ENCODE results near the gene IMPDH1.

Gene IMPDH1

DNA sequence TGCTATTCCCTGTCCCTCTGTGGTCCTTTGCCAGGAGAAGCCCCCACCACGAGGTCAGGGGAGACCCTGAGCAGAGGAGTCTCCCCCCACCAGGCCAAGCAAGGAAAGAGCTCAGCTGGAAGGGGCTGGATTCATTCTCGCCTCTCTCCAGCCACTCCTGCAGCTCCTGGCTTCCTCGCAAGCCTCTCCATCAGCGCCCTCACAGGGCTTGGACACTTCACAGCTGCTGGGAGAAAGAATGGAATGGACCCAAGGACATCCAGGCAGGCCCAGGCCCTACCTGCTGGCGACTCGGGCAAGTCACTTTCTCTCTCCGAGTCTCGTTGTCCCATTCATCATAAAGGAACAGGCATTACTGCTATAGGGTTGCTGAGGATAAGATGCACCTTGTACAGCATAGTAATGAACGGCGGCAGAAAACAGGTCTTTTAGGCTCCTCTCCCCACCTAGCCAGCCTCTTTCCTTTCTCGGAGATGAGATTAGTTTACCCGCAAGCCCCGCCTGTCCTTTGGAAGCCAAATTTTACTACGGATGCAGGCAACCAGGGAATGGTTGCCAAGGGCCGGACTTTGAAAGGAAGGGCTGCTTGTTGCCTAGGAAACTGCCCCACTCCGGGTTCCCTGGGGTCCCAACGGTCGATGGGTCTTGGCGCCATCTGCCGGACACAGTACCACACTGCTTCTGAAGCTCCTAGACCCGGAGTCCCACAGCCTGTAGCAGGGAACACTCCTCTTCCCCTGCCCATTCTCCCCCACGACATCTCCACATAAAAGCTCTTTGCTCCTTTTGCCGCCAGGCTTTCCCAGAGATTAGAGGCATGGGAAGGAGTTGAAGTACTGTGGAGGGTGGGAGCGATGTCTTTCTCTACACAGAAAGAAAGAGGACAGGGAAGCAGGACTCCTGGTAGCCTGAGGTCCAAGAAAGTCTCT, 22.3 kb downstream of the IMPDH1 start:
- peak; percentile 68 for DNase-seq (ENCODE audit: low spot score)

DNA sequence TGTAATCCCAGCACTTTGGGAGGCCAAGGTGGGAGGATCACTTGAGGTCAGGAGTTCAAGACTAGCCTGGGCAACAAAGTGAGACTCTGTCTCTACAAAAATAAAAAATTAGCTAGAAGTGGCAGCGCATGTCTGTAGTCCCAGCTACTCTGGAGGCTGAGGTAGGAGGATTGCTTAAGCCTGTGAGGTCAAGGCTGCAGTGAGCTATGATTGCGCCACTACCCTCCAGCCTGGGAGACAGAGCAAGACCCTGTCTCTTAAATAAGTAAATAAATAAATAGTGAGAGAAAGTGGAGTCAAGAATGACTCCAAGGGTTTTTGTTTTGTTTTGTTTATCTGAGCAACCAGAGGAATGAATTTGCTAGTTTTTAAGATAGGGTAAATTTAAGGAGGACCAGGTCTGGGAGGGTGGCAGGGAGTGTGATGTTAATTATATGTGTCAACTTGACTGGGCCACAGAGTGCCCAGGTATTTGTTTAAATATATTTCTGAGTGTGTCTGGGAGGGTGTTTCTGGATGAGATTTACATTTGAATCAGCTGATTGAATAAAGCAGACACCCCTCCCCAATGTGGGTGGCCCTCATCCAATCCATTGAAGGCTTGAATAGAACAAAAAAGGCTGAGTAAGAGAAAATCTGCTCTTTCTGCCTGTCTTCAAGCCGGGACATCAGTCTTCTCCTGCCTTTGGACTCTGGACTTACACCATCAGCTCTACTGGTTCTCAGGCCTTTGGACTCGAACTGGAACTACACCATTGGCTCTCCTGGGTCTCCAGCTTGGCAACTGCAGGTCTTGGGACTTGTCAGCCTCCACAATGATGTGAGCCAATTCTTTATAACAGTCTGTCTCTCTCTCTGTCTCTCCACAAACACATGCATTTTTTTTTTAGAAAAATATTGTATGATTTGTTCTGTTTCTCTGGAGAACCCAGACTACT, 23.5 kb downstream of the IMPDH1 start:
- no peak for DNase-seq (ENCODE audit: low spot score)

DNA sequence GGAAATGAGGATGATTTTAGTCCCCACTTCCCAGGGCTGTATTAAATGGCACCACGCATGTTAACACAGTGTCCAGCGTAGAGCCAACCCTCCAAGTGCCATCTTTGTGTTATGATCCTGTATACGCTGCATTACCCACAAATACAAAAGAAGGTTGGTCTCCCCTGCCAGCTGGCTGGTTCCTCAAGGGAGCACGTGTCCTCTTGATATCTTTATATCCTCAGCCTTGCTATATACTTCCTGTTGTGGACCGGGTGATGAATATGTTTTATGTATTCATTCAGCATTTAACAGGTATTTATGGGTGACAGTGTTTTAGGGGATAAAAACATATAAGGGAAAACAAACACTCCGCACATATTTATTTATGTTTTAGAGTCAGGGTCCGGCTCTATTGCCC, 25.1 kb downstream of the IMPDH1 start:
- DNase-seq (ENCODE audit: low spot score): no peak

DNA sequence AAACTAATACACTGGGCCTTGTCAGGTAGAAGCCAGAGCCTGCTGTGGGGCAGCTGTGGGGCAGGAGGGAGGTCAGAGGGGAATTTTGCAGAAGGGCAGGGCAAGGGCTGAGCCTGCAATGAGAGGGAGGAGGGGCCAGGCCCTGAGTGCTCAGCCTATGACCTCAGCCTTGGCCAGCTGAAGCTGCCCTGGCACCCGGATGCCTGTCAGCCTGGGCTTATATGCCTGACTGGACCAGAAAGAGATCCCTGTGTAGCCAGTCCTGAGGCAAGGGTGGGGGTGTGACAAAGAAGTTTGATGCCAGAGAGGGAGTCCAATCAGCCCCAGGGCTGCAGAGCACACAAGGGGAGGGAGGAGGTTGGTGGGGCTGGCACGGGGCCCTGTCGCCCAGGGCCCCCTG, 26.0 kb downstream of the IMPDH1 start:
- no peak for DNase-seq (ENCODE audit: low spot score)

DNA sequence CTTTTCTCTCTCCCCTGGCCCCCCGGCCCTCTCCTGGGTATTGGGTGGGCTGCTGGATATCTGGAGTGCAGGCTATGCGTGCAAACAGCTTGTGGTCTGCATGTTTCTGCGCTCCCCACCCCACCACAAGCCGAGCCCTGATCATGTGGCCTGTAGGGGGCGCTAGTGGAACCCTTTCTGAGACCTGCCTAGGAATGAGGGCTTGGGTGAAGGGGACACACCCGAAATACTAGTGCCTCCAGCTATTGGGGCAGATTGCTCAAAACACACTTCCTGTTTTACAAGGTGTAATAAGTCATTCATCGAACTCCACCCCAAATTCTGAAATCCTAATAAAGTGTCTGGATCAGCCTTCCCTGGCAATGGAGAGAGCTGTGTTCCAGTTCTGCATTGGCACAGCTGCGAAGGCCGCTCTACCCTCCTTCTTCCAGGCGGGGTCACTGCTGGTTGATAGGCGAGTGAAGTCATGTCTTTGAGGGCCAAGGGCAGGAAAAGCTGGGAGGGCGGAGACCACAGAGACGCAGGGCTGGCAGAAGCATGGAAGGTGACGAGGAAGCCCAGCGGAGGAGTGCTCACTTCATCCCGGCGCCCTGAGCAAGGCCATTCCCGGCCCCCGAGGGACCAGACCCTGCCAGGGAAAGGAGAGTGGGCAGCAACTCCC, 28.5 kb downstream of the IMPDH1 start:
- peak; percentile 43 for DNase-seq (ENCODE audit: low spot score)

DNA sequence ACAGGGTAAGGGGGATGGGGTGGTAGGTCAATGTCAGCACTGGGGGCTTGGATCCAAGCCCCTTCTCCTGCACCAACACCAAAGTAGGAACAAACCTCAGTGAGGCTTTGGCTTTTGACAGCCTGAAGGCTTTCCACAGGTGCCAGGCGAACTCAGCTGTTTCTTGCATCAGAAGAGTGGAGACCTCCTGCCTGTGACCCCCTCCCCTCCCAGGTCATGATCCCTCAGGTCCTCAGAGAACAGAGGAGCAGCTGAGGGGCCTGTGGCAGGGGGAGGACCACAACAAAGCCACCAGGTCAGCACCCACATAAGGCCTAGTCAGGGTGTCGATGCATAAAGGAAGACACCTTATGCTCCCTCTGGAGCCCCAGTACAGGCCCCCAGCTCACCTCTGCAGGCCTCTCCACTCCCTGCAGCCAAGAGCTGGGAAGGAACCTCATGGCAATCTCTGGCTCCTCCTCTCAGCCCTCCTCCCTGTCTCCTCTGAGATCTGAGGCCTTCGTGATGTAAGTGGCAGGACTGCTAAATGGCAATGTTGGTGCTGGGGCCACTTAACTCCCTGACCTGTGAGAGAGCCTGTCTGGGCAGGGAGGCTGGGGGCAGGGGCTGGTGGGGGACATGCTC, 29.2 kb downstream of the IMPDH1 start:
- DNase-seq (ENCODE audit: low spot score): no peak

DNA sequence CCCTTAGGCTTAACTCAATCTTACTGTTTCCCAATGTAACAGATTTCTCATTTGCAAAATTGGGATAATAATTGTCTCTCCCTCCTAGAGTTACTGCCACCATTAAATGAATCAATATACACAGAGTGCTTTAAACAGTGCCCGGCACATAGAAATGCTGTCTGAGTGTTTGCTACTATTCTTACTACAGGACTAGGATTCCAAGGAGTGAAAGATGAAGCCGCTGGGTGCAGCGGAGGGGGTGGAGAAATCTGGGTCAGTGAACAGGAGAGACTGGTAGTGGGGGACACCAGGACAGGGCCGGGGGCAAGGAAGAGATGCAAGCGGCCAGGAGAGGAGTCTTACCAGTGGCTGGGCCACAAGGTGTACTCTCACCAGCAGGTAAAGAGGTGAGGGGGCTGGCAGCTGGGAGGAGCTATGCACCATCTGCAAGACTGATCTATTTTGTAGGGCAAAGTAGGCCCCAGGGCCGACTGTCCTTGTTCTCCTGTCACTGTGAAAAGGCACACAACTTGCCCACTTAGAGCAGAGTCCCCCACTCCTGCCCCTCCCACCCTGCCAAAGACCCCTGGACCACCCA, 29.8 kb downstream of the IMPDH1 start:
- no peak for DNase-seq (ENCODE audit: low spot score)

DNA sequence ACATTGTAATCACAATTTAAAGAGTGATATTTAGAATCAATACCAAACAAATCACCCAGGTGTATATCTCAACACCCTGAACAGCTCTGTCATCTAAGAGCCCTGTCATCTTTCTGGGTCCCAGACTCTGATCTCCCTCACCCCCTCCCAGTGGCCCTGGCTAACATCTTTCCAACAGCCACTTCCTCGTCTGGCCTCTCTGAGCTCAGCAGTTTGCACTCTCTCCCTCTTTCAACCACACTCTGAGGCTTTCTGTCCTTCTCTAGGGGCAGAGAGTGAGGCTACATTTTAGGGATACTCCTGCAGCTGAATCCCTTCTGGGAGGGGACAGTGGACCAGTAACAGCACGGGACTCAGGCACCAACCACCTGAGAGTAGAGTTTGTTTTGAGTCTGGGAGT, 31.1 kb downstream of the IMPDH1 start:
- DNase-seq (ENCODE audit: low spot score): no peak

DNA sequence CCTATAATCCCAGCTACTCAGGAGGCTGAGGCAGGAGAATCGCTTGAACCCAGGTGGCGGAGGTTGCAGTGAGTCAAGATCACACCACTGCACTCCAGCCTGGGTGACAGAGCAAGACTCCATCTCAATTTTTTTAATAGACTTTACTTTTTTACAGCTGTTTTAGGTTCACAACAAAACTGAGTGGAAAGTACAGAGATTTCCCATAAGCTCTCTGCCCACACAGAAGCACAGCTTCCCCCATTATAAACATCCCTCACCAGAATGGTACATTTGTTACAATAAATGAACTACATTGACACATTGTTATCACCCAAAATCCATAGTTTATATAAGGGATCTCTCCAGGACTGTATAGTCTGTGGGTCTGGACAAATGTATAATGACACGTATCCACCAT, 33.7 kb downstream of the IMPDH1 start:
- no peak for DNase-seq (ENCODE audit: low spot score)

DNA sequence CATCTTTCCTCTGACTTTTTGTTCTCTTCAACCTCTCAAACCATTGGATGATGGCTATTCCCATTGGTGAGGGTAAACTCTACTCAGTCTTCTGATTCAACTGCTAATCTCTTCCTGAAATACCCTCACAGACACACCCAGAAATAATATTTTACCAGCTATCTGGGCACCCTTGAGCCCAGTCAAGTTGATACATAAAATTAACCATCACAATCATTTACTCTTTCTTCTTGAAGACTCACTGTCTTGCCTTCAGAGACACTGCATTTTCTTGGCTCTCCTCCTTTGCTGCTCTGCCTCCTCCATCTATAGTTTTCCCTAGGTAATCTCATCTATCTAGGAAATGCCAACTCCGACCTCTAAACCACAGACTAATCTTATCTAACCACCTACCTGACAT, 35.7 kb downstream of the IMPDH1 start:
- no peak for DNase-seq (ENCODE audit: low spot score)

DNA sequence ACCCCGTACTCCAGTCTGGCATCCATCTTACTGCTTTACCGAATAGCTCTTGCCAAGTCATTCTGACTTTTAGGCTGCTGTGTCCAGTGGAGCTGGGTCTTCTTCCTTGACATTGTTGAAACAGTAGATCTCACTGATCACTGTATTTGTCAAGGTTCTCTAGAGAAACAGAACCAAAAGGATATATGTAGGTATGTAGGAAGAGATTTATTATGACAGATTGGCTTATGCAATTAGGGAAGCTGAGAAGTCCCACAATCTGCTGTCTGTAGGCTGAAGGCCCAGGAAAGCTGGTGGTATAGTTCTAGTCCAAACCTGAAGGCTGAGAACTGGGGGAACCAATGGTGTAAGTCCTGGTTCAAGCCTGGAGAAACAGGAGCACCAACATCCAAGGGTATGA, 36.2 kb downstream of the IMPDH1 start:
- no peak for DNase-seq (ENCODE audit: low spot score)

DNA sequence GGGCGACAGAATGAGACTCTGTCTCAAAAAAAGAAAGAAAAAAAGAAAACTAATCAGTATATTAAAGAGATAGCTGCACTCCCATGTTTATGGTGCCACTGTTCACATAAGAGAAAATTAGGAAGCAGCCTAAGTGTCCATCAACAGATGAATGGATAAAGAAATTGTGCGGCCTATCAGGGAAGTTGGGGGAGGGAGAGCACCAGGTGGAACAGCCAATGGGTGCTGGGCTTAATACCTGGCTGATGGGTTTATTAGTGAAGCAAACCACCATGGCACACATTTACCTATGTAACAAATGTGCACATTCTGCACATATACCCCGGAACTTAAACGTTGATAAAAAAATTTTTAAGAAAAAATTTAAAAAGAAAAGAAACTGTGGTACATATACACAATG, 39.3 kb downstream of the IMPDH1 start:
- DNase-seq (ENCODE audit: low spot score): no peak

DNA sequence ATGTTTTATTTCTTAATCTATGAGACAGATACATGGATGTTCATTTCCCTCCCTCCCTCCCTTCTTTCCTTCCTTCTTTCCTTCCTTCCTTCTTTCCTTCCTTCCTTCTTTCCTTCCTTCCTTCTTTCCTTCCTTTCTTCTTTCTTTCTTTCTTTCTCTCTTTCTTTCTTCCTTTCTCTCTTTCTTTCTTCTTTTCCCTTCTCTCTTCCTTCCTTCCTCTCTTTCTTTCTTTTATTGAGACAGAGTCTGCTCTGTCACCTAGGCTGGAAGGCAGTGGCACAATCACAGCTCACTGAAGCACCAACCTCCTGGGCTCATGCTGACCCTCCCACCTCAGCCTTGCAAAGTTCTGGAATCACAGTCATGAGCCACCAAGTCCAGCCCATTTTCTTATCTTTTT, 42.8 kb downstream of the IMPDH1 start:
- no peak for DNase-seq (ENCODE audit: low spot score)

DNA sequence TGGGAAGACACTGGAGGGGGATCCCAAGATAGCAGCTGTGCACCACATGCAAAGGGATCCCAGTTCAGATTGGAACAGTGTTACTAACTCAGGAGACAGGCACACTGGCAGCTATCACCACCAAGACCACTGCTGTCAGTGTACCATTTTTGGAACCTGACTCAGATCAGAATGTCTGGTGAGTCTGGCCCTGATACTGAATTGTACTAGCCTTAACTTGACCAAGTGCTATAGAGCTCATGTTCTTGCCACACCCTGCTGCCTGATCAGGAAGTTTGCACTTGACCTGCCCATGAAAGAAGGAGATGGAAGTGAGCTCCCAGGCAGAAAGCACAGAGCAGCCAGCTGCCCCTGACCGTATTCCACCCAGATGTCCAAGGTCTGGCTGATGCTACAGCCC, 43.5 kb downstream of the IMPDH1 start:
- no peak for DNase-seq (ENCODE audit: low spot score)

DNA sequence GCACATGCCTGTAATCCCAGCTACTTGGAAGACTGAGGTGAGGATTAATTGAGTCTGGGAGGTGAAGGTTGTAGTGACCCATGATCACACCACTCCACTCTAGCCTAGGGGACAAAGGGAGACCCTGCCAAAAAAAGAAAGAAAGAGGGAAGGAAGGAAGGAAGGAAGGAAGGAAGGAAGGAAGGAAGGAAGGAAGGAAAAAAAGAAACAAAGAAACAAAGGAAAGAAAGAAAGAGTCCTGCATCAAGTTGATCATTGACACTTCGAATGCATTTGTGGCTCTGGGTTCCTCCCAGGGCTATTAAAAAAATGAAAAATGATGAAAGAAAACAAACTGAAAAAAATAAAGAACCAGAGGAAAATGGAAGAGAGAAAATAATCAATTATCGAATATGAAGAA, 44.4 kb downstream of the IMPDH1 start:
- DNase-seq (ENCODE audit: low spot score): no peak

DNA sequence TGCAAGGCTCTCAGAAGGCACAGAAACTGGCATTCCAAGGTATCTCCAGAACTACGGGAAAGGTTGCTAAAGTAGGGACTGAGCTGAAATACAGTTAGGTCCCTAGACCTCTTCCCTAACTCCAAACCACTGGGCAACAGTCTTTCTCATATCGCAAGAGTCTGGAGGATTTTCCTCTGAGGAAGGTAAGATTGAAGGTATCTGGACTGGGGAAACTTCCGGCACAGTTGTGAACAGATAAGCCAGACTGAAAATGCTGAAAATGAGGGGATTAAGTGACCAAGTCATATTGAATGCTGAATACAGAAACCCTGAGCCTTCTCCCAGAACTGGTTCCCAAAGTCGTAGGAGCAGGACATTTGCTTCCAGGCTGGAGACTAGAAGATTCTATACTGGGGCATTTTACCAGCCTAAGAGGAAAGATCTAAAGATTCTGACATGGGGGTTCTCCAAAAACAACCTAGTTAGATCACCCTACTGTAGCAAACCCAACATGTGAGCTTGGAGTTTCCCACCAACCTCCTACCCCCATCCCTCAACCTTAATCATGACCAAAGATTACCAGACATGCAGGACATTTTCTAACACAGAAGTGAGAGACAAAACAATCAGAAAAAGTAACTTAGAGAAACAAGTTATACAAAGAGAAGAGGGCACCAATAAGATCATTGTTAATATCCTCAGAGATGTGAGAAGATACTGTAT, 45.5 kb downstream of the IMPDH1 start:
- DNase-seq (ENCODE audit: low spot score): no peak

DNA sequence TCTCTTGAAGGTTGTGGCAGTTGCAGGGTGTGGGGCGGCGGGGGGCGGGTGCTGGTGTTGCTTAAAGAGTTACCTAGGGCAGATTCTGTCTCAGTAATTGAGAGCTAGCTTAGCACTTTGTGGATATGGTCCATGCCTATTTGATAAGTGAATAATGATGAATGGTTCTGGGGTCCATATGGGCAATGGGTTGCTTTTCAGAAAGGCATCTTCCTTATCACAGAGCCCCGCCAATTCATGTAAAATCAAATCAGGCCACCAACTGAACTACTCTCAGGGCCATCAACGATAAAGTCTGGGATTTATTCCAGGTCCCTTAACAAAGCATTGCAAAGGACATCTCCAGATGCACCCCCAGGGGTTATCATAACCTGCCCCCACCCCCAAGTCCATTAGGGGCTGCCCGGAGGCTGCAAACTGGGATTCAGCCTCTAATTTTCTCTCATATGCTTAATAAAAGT, 46.5 kb downstream of the IMPDH1 start:
- DNase-seq (ENCODE audit: low spot score): no peak

DNA sequence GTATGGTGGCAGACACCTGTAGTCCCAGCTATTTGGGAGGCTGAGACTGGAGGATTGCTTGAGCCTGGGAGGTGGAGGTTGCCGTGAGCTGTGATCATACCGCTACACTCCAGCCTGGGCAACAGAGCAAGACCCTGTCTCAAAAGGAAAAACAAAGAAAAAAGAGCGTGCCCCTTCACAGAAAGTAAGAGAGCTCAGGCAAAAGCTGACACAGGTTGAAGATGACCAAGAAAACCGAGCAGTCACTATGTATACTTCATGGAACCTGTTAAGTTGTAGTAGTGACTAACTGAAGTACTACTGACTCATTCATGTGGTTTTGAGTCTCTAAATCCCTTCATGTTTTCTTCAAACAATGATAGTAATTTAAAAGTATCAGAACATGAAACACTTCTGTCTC, 47.1 kb downstream of the IMPDH1 start:
- DNase-seq (ENCODE audit: low spot score): peak; percentile 33

DNA sequence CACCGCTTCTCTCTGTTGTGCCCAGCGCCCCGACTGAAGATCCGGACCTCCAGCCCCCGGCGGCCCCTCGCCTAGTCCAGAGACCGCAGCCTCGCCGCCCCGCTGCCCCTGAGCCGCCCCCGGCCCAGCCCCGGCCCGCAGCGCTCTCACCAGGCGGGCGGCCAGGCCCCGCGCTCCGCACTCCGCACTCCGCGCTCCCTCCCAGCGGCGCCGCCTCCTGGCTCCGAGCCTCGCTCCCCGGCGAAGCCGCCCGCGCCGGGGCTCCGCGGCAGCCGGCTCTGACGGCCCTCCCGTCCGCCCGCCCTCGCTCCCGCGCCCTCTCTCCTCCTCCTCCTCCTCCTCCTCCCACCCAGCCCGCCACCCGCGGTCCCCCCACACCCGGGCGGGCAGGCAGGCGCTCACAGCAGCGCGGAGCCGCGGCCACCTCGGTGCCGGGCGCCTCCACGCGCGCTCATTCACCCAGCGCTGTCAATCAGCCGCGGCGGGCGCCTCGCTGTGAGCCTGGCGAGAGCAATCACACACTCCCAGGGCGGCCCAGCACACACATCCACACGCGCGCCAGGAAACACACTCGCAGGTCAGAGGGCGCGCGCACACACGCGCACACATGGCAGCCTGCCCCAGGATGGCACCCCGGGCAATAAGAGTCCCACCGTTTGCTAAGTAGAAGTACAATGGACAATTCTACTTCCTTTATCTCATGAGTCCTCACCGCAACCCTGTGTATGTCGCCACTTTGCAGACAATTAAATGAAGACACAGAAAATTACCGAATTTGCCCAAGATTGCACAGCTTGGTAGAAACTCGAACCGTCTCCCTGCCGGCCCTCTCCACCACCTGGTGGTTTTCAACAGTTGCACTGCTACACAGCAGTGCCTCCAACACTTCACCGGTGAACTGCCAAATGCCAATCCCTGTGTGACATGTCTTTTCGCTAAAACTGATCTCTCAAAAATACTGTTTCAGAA, 48.1 kb downstream of the IMPDH1 start, which contains the start of gene PRRT4:
PRRT4 (minus strand) TSS at position 280 of the 969 bp plus-strand sequence.
- DNase-seq (ENCODE audit: low spot score): peak; percentile 24

DNA sequence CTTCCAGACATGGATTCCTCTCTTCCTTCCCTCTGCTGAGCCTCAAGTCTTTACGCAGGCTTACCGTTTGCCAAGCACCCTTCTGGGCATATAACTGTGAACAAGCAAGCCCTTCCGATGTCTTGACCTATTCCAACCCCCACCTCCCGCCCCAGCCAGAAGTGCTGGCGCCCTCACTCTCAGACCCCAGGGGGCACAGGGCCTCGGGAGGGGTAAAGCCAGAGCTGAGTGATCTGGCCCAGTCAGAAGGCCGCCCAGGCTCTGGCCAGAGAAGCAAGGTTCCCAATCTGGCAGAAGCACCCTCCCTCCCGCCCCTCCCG, 49.5 kb downstream of the IMPDH1 start:
- DNase-seq (ENCODE audit: low spot score): no peak

Measured in activated CD4-positive, alpha-beta T cell treated with anti-CD3 and anti-CD28 coated beads, Interleukin-2, Interleukin-4, amounts not matched to agents 100 ng/mL and 50 ng/mL, durations not matched to agents 16 hours and 8 hours (primary cell).